ENCODE measurements around the gene KLRC1.
"Not testable (repeated sequence)": the region's sequence is repeated elsewhere in the genome, so short reads cannot be mapped to it uniquely, and the experiment has no call there.

The KLRC1 gene

GRCh38 chr12:10441144-10441543, 12.0 kb downstream of the KLRC1 start:
- WGBS, 2 donors (ENCODE audit: extremely low coverage in 2 of 2, insufficient read length in 2 of 2, insufficient replicate concordance in 1 of 2), result no CpG with 5 or more reads among the region's 8 CpGs
- not testable (repeated sequence) for H3K4me1 ChIP-seq (ENCODE audit: control insufficient read depth in 2 of 2, insufficient read depth in 1 of 2, low read depth in 1 of 2, low read length in 2 of 2); H2BK5ac ChIP-seq (ENCODE audit: low read length); H3K4me2 ChIP-seq (ENCODE audit: insufficient read depth, low read length, poor library complexity, severe bottlenecking); H4K91ac ChIP-seq (ENCODE audit: low read depth, low read length, poor library complexity); H3K36me3 ChIP-seq (replicated peaks in 1 of 2; ENCODE audit: control insufficient read depth in 2 of 2, insufficient read depth in 2 of 2, low read length in 2 of 2); H3K27ac ChIP-seq (replicated peaks; ENCODE audit: low read length); H3K79me1 ChIP-seq (ENCODE audit: low read depth, low read length); H3K9me3 ChIP-seq (replicated peaks in 1 of 2; ENCODE audit: control insufficient read depth in 2 of 2, insufficient read depth in 1 of 2, low read depth in 1 of 2, low read length in 2 of 2); H3K4me3 ChIP-seq (ENCODE audit: low read length in 2 of 2); H3K9ac ChIP-seq (ENCODE audit: low read depth, low read length, poor library complexity); H2BK120ac ChIP-seq (ENCODE audit: low read depth, low read length); H2BK12ac ChIP-seq (ENCODE audit: low read length); H3K14ac ChIP-seq (ENCODE audit: low read length); H2BK15ac ChIP-seq (ENCODE audit: low read length); H2AFZ ChIP-seq (ENCODE audit: low read length); H2AK5ac ChIP-seq (ENCODE audit: low read depth, low read length); H3K4ac ChIP-seq (ENCODE audit: low read length); H4K8ac ChIP-seq (ENCODE audit: low read depth, low read length); DNase-seq (ENCODE audit: low spot score); H3K18ac ChIP-seq (ENCODE audit: low read length); H3K27me3 ChIP-seq (ENCODE audit: control insufficient read depth in 3 of 3, insufficient read depth in 3 of 3, low read depth in 1 of 3, low read length in 3 of 3); H3K23ac ChIP-seq (ENCODE audit: low read depth, low read length, poor library complexity)

- H2BK120ac ChIP-seq (ENCODE audit: low read depth, low read length); H3K14ac ChIP-seq (ENCODE audit: low read length); H2BK5ac ChIP-seq (ENCODE audit: low read length); H3K23ac ChIP-seq (ENCODE audit: low read depth, low read length, poor library complexity); H2AFZ ChIP-seq (ENCODE audit: low read length); H3K79me1 ChIP-seq (ENCODE audit: low read depth, low read length); H3K36me3 ChIP-seq (replicated peaks in 1 of 2; ENCODE audit: control insufficient read depth in 2 of 2, insufficient read depth in 2 of 2, low read length in 2 of 2); H3K4me3 ChIP-seq (ENCODE audit: low read length in 2 of 2); DNase-seq (ENCODE audit: low spot score); H3K4me2 ChIP-seq (ENCODE audit: insufficient read depth, low read length, poor library complexity, severe bottlenecking); H3K9me3 ChIP-seq (replicated peaks in 1 of 2; ENCODE audit: control insufficient read depth in 2 of 2, insufficient read depth in 1 of 2, low read depth in 1 of 2, low read length in 2 of 2); H2BK12ac ChIP-seq (ENCODE audit: low read length); H3K27me3 ChIP-seq (ENCODE audit: control insufficient read depth in 3 of 3, insufficient read depth in 3 of 3, low read depth in 1 of 3, low read length in 3 of 3); H4K8ac ChIP-seq (ENCODE audit: low read depth, low read length); H3K4me1 ChIP-seq (ENCODE audit: control insufficient read depth in 2 of 2, insufficient read depth in 1 of 2, low read depth in 1 of 2, low read length in 2 of 2); H3K9ac ChIP-seq (ENCODE audit: low read depth, low read length, poor library complexity); H2AK5ac ChIP-seq (ENCODE audit: low read depth, low read length); H3K27ac ChIP-seq (replicated peaks; ENCODE audit: low read length); H3K18ac ChIP-seq (ENCODE audit: low read length); H3K4ac ChIP-seq (ENCODE audit: low read length); H2BK15ac ChIP-seq (ENCODE audit: low read length); H4K91ac ChIP-seq (ENCODE audit: low read depth, low read length, poor library complexity): not testable (repeated sequence)
- no CpG with 5 or more reads among the region's 2 CpGs for WGBS, 2 donors (ENCODE audit: extremely low coverage in 2 of 2, insufficient read length in 2 of 2, insufficient replicate concordance in 1 of 2)
Observed at GRCh38 chr12:10439608-10440274, 13.4 kb downstream of the KLRC1 start.

- not testable (repeated sequence) for DNase-seq (ENCODE audit: low spot score); H3K14ac ChIP-seq (ENCODE audit: low read length); H2AFZ ChIP-seq (ENCODE audit: low read length); H3K36me3 ChIP-seq (replicated peaks in 1 of 2; ENCODE audit: control insufficient read depth in 2 of 2, insufficient read depth in 2 of 2, low read length in 2 of 2); H4K91ac ChIP-seq (ENCODE audit: low read depth, low read length, poor library complexity); H2BK12ac ChIP-seq (ENCODE audit: low read length); H3K9ac ChIP-seq (ENCODE audit: low read depth, low read length, poor library complexity); H4K8ac ChIP-seq (ENCODE audit: low read depth, low read length); H3K4me1 ChIP-seq (ENCODE audit: control insufficient read depth in 2 of 2, insufficient read depth in 1 of 2, low read depth in 1 of 2, low read length in 2 of 2); H2AK5ac ChIP-seq (ENCODE audit: low read depth, low read length); H3K27ac ChIP-seq (replicated peaks; ENCODE audit: low read length); H3K79me1 ChIP-seq (ENCODE audit: low read depth, low read length); H3K4ac ChIP-seq (ENCODE audit: low read length); H3K27me3 ChIP-seq (ENCODE audit: control insufficient read depth in 3 of 3, insufficient read depth in 3 of 3, low read depth in 1 of 3, low read length in 3 of 3); H3K4me3 ChIP-seq (ENCODE audit: low read length in 2 of 2); H2BK120ac ChIP-seq (ENCODE audit: low read depth, low read length); H3K9me3 ChIP-seq (replicated peaks in 1 of 2; ENCODE audit: control insufficient read depth in 2 of 2, insufficient read depth in 1 of 2, low read depth in 1 of 2, low read length in 2 of 2); H2BK15ac ChIP-seq (ENCODE audit: low read length); H2BK5ac ChIP-seq (ENCODE audit: low read length); H3K23ac ChIP-seq (ENCODE audit: low read depth, low read length, poor library complexity); H3K18ac ChIP-seq (ENCODE audit: low read length); H3K4me2 ChIP-seq (ENCODE audit: insufficient read depth, low read length, poor library complexity, severe bottlenecking)
- no CpG with 5 or more reads among the region's 2 CpGs for WGBS, 2 donors (ENCODE audit: extremely low coverage in 2 of 2, insufficient read length in 2 of 2, insufficient replicate concordance in 1 of 2)
Observed at GRCh38 chr12:10437601-10438000, 15.6 kb downstream of the KLRC1 start.

GRCh38 chr12:10435816-10436215, 17.4 kb downstream of the KLRC1 start, which contains the start of gene KLRC2:
Gene KLRC2 (minus strand): TSS chr12:10436010. CDS start chr12:10435986, 24 bp downstream.
- no CpG with 5 or more reads among the region's 3 CpGs for WGBS, 2 donors (ENCODE audit: extremely low coverage in 2 of 2, insufficient read length in 2 of 2, insufficient replicate concordance in 1 of 2)
- H3K27me3 ChIP-seq (ENCODE audit: control insufficient read depth in 3 of 3, insufficient read depth in 3 of 3, low read depth in 1 of 3, low read length in 3 of 3); H4K8ac ChIP-seq (ENCODE audit: low read depth, low read length); H3K4me3 ChIP-seq (ENCODE audit: low read length in 2 of 2); H3K4ac ChIP-seq (ENCODE audit: low read length); H3K9ac ChIP-seq (ENCODE audit: low read depth, low read length, poor library complexity); H3K14ac ChIP-seq (ENCODE audit: low read length); H2AFZ ChIP-seq (ENCODE audit: low read length); H3K23ac ChIP-seq (ENCODE audit: low read depth, low read length, poor library complexity); H3K79me1 ChIP-seq (ENCODE audit: low read depth, low read length); H3K9me3 ChIP-seq (replicated peaks in 1 of 2; ENCODE audit: control insufficient read depth in 2 of 2, insufficient read depth in 1 of 2, low read depth in 1 of 2, low read length in 2 of 2); H2BK12ac ChIP-seq (ENCODE audit: low read length); DNase-seq (ENCODE audit: low spot score); H2AK5ac ChIP-seq (ENCODE audit: low read depth, low read length); H3K4me1 ChIP-seq (ENCODE audit: control insufficient read depth in 2 of 2, insufficient read depth in 1 of 2, low read depth in 1 of 2, low read length in 2 of 2); H3K27ac ChIP-seq (replicated peaks; ENCODE audit: low read length); H3K4me2 ChIP-seq (ENCODE audit: insufficient read depth, low read length, poor library complexity, severe bottlenecking); H2BK5ac ChIP-seq (ENCODE audit: low read length); H2BK15ac ChIP-seq (ENCODE audit: low read length); H3K36me3 ChIP-seq (replicated peaks in 1 of 2; ENCODE audit: control insufficient read depth in 2 of 2, insufficient read depth in 2 of 2, low read length in 2 of 2); H3K18ac ChIP-seq (ENCODE audit: low read length); H4K91ac ChIP-seq (ENCODE audit: low read depth, low read length, poor library complexity); H2BK120ac ChIP-seq (ENCODE audit: low read depth, low read length): not testable (repeated sequence)

Data from neuronal stem cell (in vitro differentiated cells).